K562 (cell line): ENCODE data around the gene HK1. TPM values are rescaled to one million over a fixed set of nuclear protein-coding genes. Genes with fewer than 3 reads are reported as not detected.

Experiments
- ATAC-seq: fragments of 200-7000 bp; cut with Tn5 transposase; 3 replicates; pipeline ENCODE4 v1.9.1; 2020; ENCODE audit warnings: moderate library complexity
- BruUV-seq: library from RNA; stranded (reverse); fragments of 400-500 nt; replicated peaks from 2 replicates; lab custom pipeline; 2021; lab: Mats Ljungman, UMichigan
- CTCF ChIA-PET: fragments of 300-600 bp; formaldehyde crosslinking; extraction: SDS; loops from one replicate; lab custom pipeline; 2021; ENCODE audit warnings: low intra/inter-chr PET ratio; lab: Yijun Ruan, JAX
- POLR2A ChIA-PET: fragments of 300-600, 350-650 bp; sonication (Branson Sonifier 250); formaldehyde crosslinking; extraction: SDS; loops from one replicate; lab custom pipeline; 2021; ENCODE audit warnings: antibody characterized with exemption, inconsistent platforms; lab: Yijun Ruan, JAX
- DNase-seq, 4 experiments: peaks; one replicate each; pipeline versions ENCODE4 v3.0.0 to v3.0.0-alpha.2; 2011 to 2018; ENCODE audit warnings: low spot score in 3 of 4, mixed read lengths in 3 of 4; ENCODE audit errors: extremely low read depth in 1 of 4
- FAIRE-seq: peaks from 2 replicates; lab custom pipeline; 2011; peaks lifted over from hg19 to GRCh38; lab: Jason Lieb, UNC
- H2AFZ ChIP-seq: 2 replicates; pipeline ENCODE4 v1.6.0; 2011; ENCODE audit warnings: low read depth, low read length, control low read depth, inconsistent platforms
- H3K27ac ChIP-seq: fragments of 200-600 bp; 3 replicates; pipeline ENCODE4 v1.8.0; 2011; ENCODE audit warnings: low read depth, mild to moderate bottlenecking, control low read depth, inconsistent platforms, low read length, moderate library complexity, mixed read lengths; ENCODE audit errors: extremely low read depth
- H3K27me3 ChIP-seq, 2 experiments: fragments of 300-600 bp in 1 of 2; 2 replicates in 1 of 2; 3 replicates in 1 of 2; pipeline versions ENCODE4 v1.6.0 to v1.8.0; 2011; ENCODE audit warnings: inconsistent platforms in 2 of 2, low read length in 2 of 2, mild to moderate bottlenecking in 1 of 2, mixed read lengths in 1 of 2, moderate library complexity in 1 of 2; ENCODE audit not compliant: control insufficient read depth in 2 of 2, insufficient read depth in 2 of 2
- H3K36me3 ChIP-seq: fragments of 300-600 bp; 3 replicates; pipeline ENCODE4 v1.8.0; 2011; ENCODE audit warnings: mild to moderate bottlenecking, low read length, inconsistent platforms; ENCODE audit not compliant: control insufficient read depth, insufficient read depth
- H3K4me1 ChIP-seq, 2 experiments: fragments of 200-600 bp in 1 of 2; replicated peaks in 1 of 2; 2 replicates in 1 of 2; 3 replicates in 1 of 2; pipeline versions ENCODE4 v1.5.1 to v1.8.0; 2011; ENCODE audit warnings: inconsistent platforms in 2 of 2, low read length in 2 of 2, mild to moderate bottlenecking in 1 of 2, mixed read lengths in 1 of 2, moderate library complexity in 1 of 2; ENCODE audit not compliant: control insufficient read depth in 2 of 2, insufficient read depth in 2 of 2
- H3K4me2 ChIP-seq: 2 replicates; pipeline ENCODE4 v1.6.1; 2011; ENCODE audit warnings: low read length, control low read depth, inconsistent platforms, mixed read lengths; ENCODE audit not compliant: insufficient read depth
- H3K4me3 ChIP-seq: fragments of 200-600 bp; sonication (generic), shearing (Covaris generic); 2 replicates; pipeline ENCODE4 v1.5.1; 2016; ENCODE audit warnings: control low read depth, inconsistent platforms
- H3K79me2 ChIP-seq: fragments of 200-600 bp; 3 replicates; pipeline ENCODE4 v1.8.0; 2011; ENCODE audit warnings: low read length, inconsistent platforms; ENCODE audit not compliant: control insufficient read depth, insufficient read depth
- H3K9ac ChIP-seq, 2 experiments: 2 replicates each; pipeline versions ENCODE4 v1.6.0 to v1.6.1; 2011; ENCODE audit warnings: low read depth in 2 of 2, low read length in 2 of 2, control low read depth in 1 of 2, inconsistent platforms in 1 of 2, mild to moderate bottlenecking in 1 of 2, mixed read lengths in 1 of 2; ENCODE audit not compliant: insufficient read depth in 1 of 2
- H3K9me1 ChIP-seq: one replicate; pipeline ENCODE4 v1.6.0; 2011; ENCODE audit warnings: inconsistent platforms, mild to moderate bottlenecking, low read length, moderate library complexity; ENCODE audit not compliant: control insufficient read depth, insufficient read depth
- H3K9me3 ChIP-seq: replicated peaks from 2 replicates; pipeline ENCODE4 v1.5.1; 2011; ENCODE audit warnings: low read depth, low read length, inconsistent platforms; ENCODE audit not compliant: control insufficient read depth, insufficient read depth
- H4K20me1 ChIP-seq: replicated peaks from 2 replicates; pipeline ENCODE4 v1.6.1; 2011; ENCODE audit warnings: low read length, inconsistent platforms, mixed read lengths; ENCODE audit not compliant: control insufficient read depth, insufficient read depth
- CTCF ChIP-seq, 3 experiments: IDR thresholded peaks in 2 of 3; conservative IDR thresholded peaks in 1 of 3; 2 replicates each; pipeline ENCODE4 v1.5.1; 2011 to 2012; ENCODE audit warnings: low read length in 3 of 3, mild to moderate bottlenecking in 3 of 3, control low read depth in 2 of 3, improper control_type of control experiment in 1 of 3, inconsistent platforms in 1 of 3, low read depth in 1 of 3, mixed read lengths in 1 of 3, moderate library complexity in 1 of 3; ENCODE audit not compliant: insufficient read depth in 2 of 3
- PRDM10 ChIP-seq: fragments of 450-650 bp; IDR thresholded peaks from 2 replicates; pipeline ENCODE4 v1.6.1; 2018; ENCODE audit not compliant: partially characterized antibody
- RAD21 ChIP-seq, 2 experiments: fragments of 250-450 bp in 1 of 2; fragments of 450-650 bp in 1 of 2; sonication (Bioruptor Pico) in 1 of 2; formaldehyde crosslinking in 1 of 2; IDR thresholded peaks in 1 of 2; conservative IDR thresholded peaks in 1 of 2; 2 replicates each; pipeline versions ENCODE4 v1.4.0 to v1.8.0; 2020 to 2022; ENCODE audit warnings: mild to moderate bottlenecking in 2 of 2, moderate library complexity in 1 of 2
- REST ChIP-seq, 2 experiments: fragments of 450-650 bp; formaldehyde crosslinking in 1 of 2; IDR thresholded peaks; 2 replicates each; pipeline versions ENCODE4 v1.4.0 to v1.6.1; 2014 to 2020; ENCODE audit warnings: mild to moderate bottlenecking in 2 of 2, borderline replicate concordance in 1 of 2, low read depth in 1 of 2
- ZNF124 ChIP-seq: sonication (generic); formaldehyde crosslinking; IDR thresholded peaks from 2 replicates; pipeline ENCODE4 v1.8.1; 2022; ENCODE audit warnings: missing genetic modification reagents
- WGBS: fragments of 100-300 bp; shearing (Covaris generic); methylation state at CpG from one replicate; pipeline ENCODE4 v1.1.6; 2016; ENCODE audit warnings: low coverage, mixed read lengths; ENCODE audit not compliant: insufficient coverage; ENCODE audit errors: missing lambda C conversion rate; 5-methylcytosine and 5-hydroxymethylcytosine counted together
- in situ Hi-C: fragments of 300-500 bp; cut with MboI; formaldehyde crosslinking; loops from 4 replicates; pipeline ENCODE4 v1.15.0; 2018; ENCODE audit warnings: inconsistent platforms, mixed read lengths
- intact Hi-C: fragments of 100-400 bp; cut with micrococcal nuclease; formaldehyde crosslinking; loops from 2 replicates; pipeline ENCODE4 v1.14.2; 2022
- polyA plus RNA-seq, 8 experiments: library from polyadenylated mRNA; depleted of rRNA in 4 of 8; stranded (reverse) in 5 of 8; unstranded in 3 of 8; fragments of >200 nt; fragmentation: Nextera tagmentation in 2 of 8; fragmentation: Illumina TruSeq in 1 of 8; extraction: Ambion mirVana in 2 of 8; extraction: Trizol in 1 of 8; gene quantifications; 2 replicates each; pipeline versions ENCODE4 v1.2.1 to v1.2.3, GENCODE V29; 2011 to 2014; ENCODE audit warnings: inconsistent platforms in 1 of 8, missing spikeins in 1 of 8
- total RNA-seq, 7 experiments: library from RNA; depleted of rRNA in 6 of 7; stranded (reverse); fragments of >200 nt in 6 of 7; fragmentation: Illumina TruSeq in 2 of 7; extraction: Trizol in 2 of 7; gene quantifications; 2 replicates each; pipeline versions ENCODE4 v1.2.1 to v1.2.3, GENCODE V29; 2011 to 2021; ENCODE audit warnings: low replicate concordance in 1 of 7

The HK1 gene
- total and polyA plus RNA-seq, 9 of the 15 experiments (the other 6 are each of a cell fraction or from before 2014, with no cell fraction given) = 29.2 to 444 (median 193) TPM

GRCh38 chr10:69358148-69358795, 80.0 kb downstream of the HK1 start:
- Histone ChIP-seq H3K4me3 (no peak overlapping the region), H3K79me2 (peaks cover 91% of the 10 kb centered on the region), H3K27ac (no peak overlapping the region), H3K9ac (peak overlapping the region in 1 of 2 experiments; percentile 54; a peak in 1 of 4 replicates), H4K20me1 (peaks cover 9% of the 10 kb centered on the region; the same call in 1 of the 2 replicates), H3K36me3 (peaks cover 92% of the 10 kb centered on the region), H3K4me1 (peaks cover 0 to 4% of the 10 kb centered on the region in 2 experiments; a peak in 2 of 5 replicates), H3K4me2 (no peak overlapping the region), H3K9me1 (no peaks in the 10 kb centered on the region), H2AFZ (no peak overlapping the region), H3K9me3 (no peaks in the 10 kb centered on the region), H3K27me3 (no peaks in the 10 kb centered on the region)
- WGBS = 82% methylated on average over 12 of the region's 12 CpGs
- ChIA-PET CTCF (interaction anchor here (0.9 kb wide), 1 partner anchor 121 kb away, joined by 3 read pairs; no protein-coding TSS in a partner anchor), POLR2A (no interaction called here)
- no TSS peak for BruUV-seq
- ATAC-seq (peak; percentile 78), DNase-seq (no peak), FAIRE-seq (no peak)
- intact Hi-C loops (no loop called here), in situ Hi-C loops (no loop called here)
- peak in 2 of 3 experiments; percentile 18 to 27; a peak in 2 of 6 replicates for TF ChIP-seq CTCF (IDR thresholded peaks at IDR 0.05 in 2 of 3, conservative IDR thresholded peaks at IDR 0.05 in 1 of 3; ENCODE audit: insufficient read depth in 2 of 3, low read depth in 1 of 3, low read length in 3 of 3)
- TF ChIP-seq ZNF124 (CRISPR knock-in tag) = no peak
- 0 out of 2 replicates have a peak, but pooled peaks have one; percentile 3 for TF ChIP-seq REST (IDR thresholded peaks at IDR 0.05; ENCODE audit: borderline replicate concordance)
- TF ChIP-seq REST (CRISPR knock-in tag; IDR thresholded peaks at IDR 0.05; ENCODE audit: low read depth) = no peak
- TF ChIP-seq RAD21 (CRISPR knock-in tag; conservative IDR thresholded peaks at IDR 0.05 in 1 of 2, IDR thresholded peaks at IDR 0.05 in 1 of 2) = peak in 1 of 2 experiments; percentile 25; a peak in 2 of 4 replicates
- TF ChIP-seq PRDM10 = peak; percentile 40
